CD4-positive, alpha-beta T cell treated with Interferon alpha-2 for 1 hour (primary cell): ENCODE results near the gene SATB1.
"Not testable (repeated sequence)": the region's sequence is repeated elsewhere in the genome, so short reads cannot be mapped to it uniquely, and the experiment has no call there.

Experiments used
- DNase-seq, 2 donors: peaks; one replicate each; pipeline ENCODE4 v3.0.0-alpha.2; 2020 to 2022

SATB1 gene

GRCh38 chr3:18424729-18425640 lies at the start of gene SATB1:
SATB1 (minus strand) TSS chr3:18425339; CDS start chr3:18420967, 4,372 bp downstream.
- DNase-seq, result peak; percentile 72 to 75

- no peak for DNase-seq
Observed at GRCh38 chr3:18474202-18474601, 49.1 kb upstream of the SATB1 start.

GRCh38 chr3:18469775-18470174 lies 44.6 kb upstream of the SATB1 start:
- no peak for DNase-seq

GRCh38 chr3:18466136-18466535 lies 41.0 kb upstream of the SATB1 start:
- DNase-seq, result no peak

DNA sequence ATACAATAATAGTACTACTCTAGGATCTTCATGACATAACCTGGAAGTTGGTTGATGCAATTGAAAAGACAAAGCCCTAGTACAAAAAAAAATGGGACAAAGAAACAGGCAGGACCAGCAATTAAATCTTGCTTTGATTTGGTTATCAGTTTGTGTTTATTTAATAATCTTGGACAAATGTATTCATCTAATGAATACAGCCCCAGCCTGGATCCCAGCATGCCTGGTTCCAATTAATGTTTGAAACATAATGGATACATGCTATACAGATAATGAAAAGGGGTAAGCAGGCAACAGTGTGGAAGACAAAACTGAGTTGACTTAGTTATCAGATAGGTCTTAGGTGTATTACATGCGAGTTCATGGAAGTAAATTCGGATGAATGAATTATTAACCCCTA lies 29.6 kb upstream of the SATB1 start:
- DNase-seq, result no peak

DNA sequence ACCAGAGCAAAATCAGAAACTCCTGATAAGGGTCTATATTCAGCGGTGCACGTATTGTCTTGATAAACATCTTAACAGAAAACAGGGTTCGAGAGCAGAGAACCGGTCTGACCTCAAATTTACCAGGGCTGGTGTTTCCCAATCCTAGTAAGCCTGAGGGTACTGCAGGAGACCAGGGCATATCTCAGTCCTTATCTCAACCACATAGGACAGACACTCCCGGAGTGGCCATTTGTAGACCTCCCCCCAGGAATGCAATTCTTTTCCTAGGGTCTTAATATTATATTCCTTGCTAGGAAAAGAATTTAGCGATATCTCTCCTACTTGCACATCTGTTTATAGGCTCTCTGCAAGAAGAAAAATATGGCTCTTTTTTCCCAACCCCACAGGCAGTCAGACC lies 24.5 kb upstream of the SATB1 start:
- DNase-seq, result not testable (repeated sequence)

DNA sequence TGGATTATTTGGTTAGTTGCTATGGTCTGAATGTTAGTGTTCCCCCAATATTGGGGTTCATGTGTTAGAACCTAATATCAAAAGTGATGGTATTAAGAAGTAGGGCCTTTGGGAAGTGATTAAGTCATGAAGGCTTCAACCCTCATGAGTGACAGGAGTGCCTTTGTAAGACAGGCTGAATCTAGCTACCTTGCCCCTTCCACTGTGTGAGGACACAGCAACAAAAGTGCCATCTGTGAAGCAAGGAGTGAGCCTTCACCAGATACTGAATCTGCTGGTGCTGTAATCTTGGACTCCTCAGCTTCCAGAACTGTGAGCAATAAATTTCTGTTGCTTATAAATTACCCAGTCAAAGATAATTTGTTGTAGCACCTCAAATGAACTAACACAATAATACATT lies 22.6 kb upstream of the SATB1 start:
- DNase-seq, result no peak

- DNase-seq, result no peak
Observed at GRCh38 chr3:18446149-18446825, 21.1 kb upstream of the SATB1 start.

DNA sequence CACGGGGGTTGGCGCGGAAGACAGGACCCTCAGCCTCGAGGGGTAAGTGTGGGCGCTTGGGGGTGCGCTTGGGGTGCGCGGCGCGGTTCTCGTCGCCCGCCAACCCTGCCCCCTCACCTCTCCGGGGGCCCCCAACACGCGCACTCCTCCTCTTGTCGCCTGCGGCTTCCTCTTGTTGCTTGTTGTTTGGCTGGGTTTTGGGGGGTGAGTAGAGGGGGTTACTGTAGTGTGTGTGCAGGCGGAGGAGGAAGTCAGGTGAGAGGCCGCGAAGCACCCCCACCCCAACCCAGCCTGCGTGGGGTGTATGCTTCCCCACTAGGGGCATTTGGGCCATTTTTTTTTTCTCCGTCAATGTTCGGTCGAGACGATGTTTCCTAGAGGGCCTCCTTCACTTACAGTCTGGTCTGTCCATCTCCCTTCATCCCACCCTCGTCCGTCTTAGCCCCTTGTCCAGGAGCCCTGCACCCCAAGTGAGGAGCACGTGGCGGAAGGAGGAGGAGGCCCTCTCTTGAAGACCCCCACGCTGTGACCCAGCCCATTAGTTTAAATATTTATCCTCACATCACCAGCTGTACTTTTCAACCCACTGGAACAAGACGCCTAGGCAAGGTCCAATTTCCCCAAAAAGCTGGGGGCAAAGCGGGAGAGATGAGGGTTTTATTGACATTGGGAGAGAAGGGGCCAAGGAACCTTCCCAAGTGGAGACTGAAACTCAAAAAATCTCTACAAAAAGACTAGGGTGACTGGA lies 20.4 kb upstream of the SATB1 start:
- DNase-seq, result peak; percentile 83 to 88

GRCh38 chr3:18444595-18445400 lies 19.7 kb upstream of the SATB1 start:
- DNase-seq, result peak; percentile 80 to 84

DNA sequence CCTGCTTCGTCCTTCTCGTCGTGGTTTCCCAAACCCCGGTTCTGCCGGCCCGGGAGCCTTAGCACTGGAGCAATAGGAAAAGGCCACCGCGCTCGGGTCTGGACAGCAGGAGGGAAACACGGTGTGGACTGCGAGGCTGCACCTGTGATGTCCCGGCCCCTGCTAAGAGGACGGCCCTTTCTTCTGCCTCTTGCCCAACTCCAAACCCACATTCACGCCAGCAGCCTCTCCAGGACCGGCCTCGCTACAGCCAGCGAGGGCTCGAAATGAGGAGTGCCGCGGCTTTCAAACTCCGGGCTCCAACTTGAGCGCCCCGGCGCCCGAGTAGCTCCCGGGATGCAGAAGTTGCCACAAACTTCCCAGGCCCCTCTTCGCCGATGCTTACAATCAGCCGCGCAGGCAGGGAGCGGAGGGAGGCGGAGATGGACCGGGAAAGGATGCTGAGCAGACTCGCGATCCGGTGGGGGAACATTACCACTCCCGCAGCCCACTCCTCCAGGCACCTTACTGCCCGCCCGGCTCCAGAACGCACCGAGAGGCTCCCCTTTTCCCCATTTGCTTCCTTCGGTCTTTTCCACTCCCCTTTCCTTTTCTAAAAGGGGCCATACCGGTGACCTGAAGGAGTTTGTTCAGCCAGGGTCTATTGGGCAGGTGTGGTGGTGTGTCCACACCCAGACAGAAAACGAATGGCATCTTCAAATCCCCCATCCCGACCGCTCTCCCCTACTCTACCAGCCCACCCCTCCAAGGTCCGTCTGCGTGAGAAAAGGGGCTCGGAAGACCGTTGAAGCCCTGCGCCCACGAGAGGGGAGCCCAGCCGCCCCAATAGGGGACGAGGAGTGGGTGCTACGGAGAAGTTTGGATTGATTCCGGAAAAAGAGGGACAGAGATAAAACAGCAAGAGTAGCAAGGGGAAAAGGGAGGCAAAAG lies 18.8 kb upstream of the SATB1 start:
- peak in 1 of 2 donors; percentile 8 for DNase-seq

DNA sequence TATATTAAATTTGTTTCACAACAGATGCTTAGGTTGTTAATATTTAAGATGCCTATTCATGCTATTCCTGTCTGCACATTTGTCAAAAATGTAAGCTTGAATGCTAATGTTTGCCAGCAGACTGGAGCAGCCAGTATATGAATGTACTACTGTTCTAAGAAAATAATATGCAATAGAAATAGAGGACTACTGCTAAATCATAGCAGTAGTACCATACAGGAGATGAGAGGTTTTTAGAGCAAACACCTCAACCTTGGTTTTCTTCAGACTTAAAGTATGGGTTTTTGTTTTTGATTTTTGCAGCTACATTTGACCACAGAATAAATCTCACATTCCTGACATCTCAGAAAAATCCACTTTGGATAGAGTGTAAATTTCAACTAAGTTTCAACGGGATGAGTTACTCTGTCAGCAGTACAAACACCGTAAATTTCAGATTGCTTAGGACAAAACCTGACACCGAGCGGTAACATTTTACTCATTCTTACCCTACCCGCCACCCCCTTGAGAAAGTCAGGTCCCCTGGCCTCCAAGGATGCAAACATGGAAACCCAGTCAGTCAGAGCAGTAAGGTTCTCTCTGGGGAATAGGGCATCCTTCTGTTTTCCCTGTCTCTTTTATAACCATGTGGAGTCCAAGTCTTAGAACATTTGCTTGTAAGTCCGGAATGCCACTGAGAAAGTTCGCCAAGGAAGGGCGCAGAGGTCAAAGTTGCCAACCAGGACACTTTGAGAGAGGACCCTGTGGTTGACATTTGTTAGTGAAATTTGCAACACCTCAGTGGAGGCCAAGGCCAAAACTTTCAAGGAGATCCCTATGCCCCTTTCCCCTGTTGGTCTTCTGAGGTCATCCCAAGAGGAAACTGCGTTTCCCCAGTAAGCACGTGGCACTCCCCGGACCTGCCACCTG lies 17.9 kb upstream of the SATB1 start:
- DNase-seq, result no peak

DNA sequence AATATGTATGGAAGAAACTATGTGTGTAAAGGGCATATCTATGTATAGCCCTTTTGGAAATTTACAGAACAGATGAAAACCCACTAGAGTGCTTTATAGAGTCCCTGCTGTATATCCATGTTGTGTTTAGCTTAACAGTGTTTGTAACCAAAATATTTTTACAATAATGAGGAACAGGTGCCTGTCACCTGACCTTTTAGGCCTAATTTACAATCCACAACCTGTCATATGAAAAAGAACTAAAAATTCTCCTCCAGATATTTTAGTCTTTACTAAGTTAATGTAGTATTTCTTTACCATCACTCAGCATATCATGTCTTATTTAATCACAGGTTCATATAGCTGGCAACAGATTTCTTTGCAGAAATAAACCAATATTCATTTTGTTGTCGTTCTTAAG lies 16.4 kb upstream of the SATB1 start:
- no peak for DNase-seq

- peak in 1 of 2 donors; percentile 30 for DNase-seq
Observed at GRCh38 chr3:18440066-18440722, 15.1 kb upstream of the SATB1 start.

DNA sequence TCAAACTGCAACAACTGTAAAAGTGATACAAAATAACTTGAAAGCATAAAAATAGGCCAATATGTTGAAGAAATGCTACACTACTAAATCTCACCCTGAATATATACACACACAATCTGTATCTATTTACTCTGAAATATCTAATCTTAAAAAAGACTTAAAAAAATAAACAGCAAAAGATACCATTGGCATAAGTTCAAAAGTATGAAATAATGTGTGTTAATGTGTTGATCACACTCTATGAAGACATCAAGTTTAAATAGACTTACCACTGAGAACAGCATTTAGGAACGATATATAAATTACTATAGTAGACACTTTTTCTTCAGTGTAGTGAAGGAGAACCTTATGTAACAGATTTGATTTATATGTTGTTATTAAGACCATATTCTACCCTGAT lies 14.1 kb upstream of the SATB1 start:
- DNase-seq, result no peak

GRCh38 chr3:18438586-18438985 lies 13.4 kb upstream of the SATB1 start:
- peak; percentile 81 to 82 for DNase-seq

DNA sequence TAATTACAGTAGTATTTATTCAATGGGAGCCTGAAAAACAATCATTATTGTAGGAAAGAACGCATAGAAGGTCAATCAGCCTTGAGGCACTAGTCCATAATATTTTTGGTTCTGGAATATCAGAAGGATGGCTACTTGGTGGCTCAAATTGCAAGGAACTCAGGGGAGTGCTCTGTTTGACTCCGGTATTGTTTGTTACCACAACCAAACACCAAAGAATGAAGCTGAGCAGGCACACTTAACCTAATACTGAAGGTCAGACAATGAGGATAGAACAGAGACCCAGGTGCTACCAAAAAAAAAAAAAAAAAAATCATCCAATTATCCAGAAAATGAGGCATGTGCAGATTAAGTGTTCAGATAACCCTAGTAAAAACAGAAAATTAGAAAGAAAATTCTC lies 11.1 kb upstream of the SATB1 start:
- no peak for DNase-seq

- no peak for DNase-seq
Observed at GRCh38 chr3:18434711-18435110, 9.6 kb upstream of the SATB1 start.

- no peak for DNase-seq
Observed at GRCh38 chr3:18432752-18433151, 7.6 kb upstream of the SATB1 start.

- DNase-seq, result no peak
Observed at GRCh38 chr3:18431266-18431665, 6.1 kb upstream of the SATB1 start.
